Esophagus squamous epithelium (tissue), 5 donors: ENCODE data around the gene ULK2. TPM values are rescaled to one million over a fixed set of nuclear protein-coding genes. Genes with fewer than 3 reads are reported as not detected.

Source experiments
- DNase-seq: peaks from one replicate; lab custom pipeline; 2025; lab: John Stamatoyannopoulos, UW
- H3K27ac ChIP-seq, 4 donors: fragments of 200-600 bp; sonication (generic); one replicate each; pipeline ENCODE4 v1.5.1; 2016 to 2019; ENCODE audit warnings: mild to moderate bottlenecking in 1 of 4
- H3K27me3 ChIP-seq, 4 donors: fragments of 200-600 bp; sonication (generic); 1 replicate in 3 of 4; 2 replicates in 1 of 4; pipeline versions ENCODE4 v1.5.1 to v1.6.0; 2017 to 2021; ENCODE audit warnings: antibody characterized with exemption in 1 of 4
- H3K36me3 ChIP-seq, 3 donors: fragments of 200-600 bp; sonication (generic); one replicate each; pipeline ENCODE4 v1.5.1; 2016 to 2019
- H3K4me1 ChIP-seq, 3 donors: fragments of 200-600 bp; sonication (generic); one replicate each; pipeline ENCODE4 v1.5.1; 2017 to 2019
- H3K4me3 ChIP-seq, 4 donors: fragments of 200-600 bp; sonication (generic); 1 replicate in 3 of 4; 2 replicates in 1 of 4; pipeline ENCODE4 v1.5.1; 2016 to 2019; ENCODE audit warnings: mild to moderate bottlenecking in 2 of 4, moderate library complexity in 1 of 4
- H3K9me3 ChIP-seq, 3 donors: fragments of 200-600 bp; sonication (generic); one replicate each; pipeline ENCODE4 v1.5.1; 2016 to 2019
- POLR2A ChIP-seq, 4 donors: fragments of 450-650 bp; IDR thresholded peaks; one replicate each; pipeline ENCODE4 v1.6.1; 2017; ENCODE audit warnings: antibody characterized with exemption in 4 of 4, mild to moderate bottlenecking in 4 of 4, moderate library complexity in 3 of 4
- WGBS, 2 donors: methylation state at CpG; one replicate each; pipeline ENCODE4 v1.1.5; 2018; 5-methylcytosine and 5-hydroxymethylcytosine counted together
- intact Hi-C: fragments of 100-400 bp; cut with DNase I; formaldehyde crosslinking; loops from one replicate; pipeline ENCODE4 v1.15.0; 2022
- total RNA-seq, 4 donors: library from RNA; depleted of rRNA; stranded (reverse); fragments of >200 nt; gene quantifications; one replicate each; pipeline ENCODE4 v1.1.0, GENCODE V29; 2016
- TF ChIP-seq, protein P1 (sequence below), 6 experiments: fragments of 450-650 bp in 4 of 6; fragments of 200-600 bp in 2 of 6; sonication (generic) in 2 of 6; IDR thresholded peaks; one replicate each; pipeline ENCODE4 v1.5.1; 2016 to 2019; ENCODE audit warnings: antibody characterized with exemption in 6 of 6, mild to moderate bottlenecking in 4 of 6, moderate library complexity in 4 of 6
- donor health status: DM: yes; HTN: yes; CAD: no.

ULK2 gene
- total RNA-seq, 4 donors from 2014 or later, result 6.0 to 17.4 (median 8.2) TPM

GRCh38 chr17:19796457-19796856 is 71.3 kb downstream of the ULK2 start:
- Histone ChIP-seq H3K9me3 (peaks cover 0 to 8% (median 5%) of the 10 kb centered on the region in 3 donors), H3K4me1 (peaks cover 0 to 20% (median 0%) of the 10 kb centered on the region in 3 donors), H3K27me3 (no peaks in the 10 kb centered on the region), H3K4me3 (no peak overlapping the region), H3K27ac (no peak overlapping the region), H3K36me3 (peaks cover 11 to 96% (median 22%) of the 10 kb centered on the region in 3 donors)
- 86 to 93% methylated on average over 4 of the region's 4 CpGs for WGBS, 2 donors
- DNase-seq, result no peak
- intact Hi-C loops, result no loop called here
- TF ChIP-seq, protein P1, sequence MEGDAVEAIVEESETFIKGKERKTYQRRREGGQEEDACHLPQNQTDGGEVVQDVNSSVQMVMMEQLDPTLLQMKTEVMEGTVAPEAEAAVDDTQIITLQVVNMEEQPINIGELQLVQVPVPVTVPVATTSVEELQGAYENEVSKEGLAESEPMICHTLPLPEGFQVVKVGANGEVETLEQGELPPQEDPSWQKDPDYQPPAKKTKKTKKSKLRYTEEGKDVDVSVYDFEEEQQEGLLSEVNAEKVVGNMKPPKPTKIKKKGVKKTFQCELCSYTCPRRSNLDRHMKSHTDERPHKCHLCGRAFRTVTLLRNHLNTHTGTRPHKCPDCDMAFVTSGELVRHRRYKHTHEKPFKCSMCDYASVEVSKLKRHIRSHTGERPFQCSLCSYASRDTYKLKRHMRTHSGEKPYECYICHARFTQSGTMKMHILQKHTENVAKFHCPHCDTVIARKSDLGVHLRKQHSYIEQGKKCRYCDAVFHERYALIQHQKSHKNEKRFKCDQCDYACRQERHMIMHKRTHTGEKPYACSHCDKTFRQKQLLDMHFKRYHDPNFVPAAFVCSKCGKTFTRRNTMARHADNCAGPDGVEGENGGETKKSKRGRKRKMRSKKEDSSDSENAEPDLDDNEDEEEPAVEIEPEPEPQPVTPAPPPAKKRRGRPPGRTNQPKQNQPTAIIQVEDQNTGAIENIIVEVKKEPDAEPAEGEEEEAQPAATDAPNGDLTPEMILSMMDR (IDR thresholded peaks at IDR 0.05), result no peak
- TF ChIP-seq POLR2A (IDR thresholded peaks at IDR 0.05), result no peak

- Histone ChIP-seq H3K27me3 (no peaks in the 10 kb centered on the region), H3K36me3 (peaks cover 8 to 97% (median 19%) of the 10 kb centered on the region in 3 donors), H3K9me3 (peaks cover 0 to 8% (median 5%) of the 10 kb centered on the region in 3 donors), H3K4me3 (no peak overlapping the region), H3K27ac (no peak overlapping the region), H3K4me1 (peaks cover 11 to 31% (median 16%) of the 10 kb centered on the region in 3 donors)
- TF ChIP-seq, protein P1 (IDR thresholded peaks at IDR 0.05), result no peak
- no peak for DNase-seq
- intact Hi-C loops, result no loop called here
- 89 to 93% methylated on average over 3 of the region's 3 CpGs for whole genome bisulfite sequencing, 2 donors
These were observed 75.7 kb downstream of the ULK2 start for GRCh38 chr17:19791918-19792550.

DNA sequence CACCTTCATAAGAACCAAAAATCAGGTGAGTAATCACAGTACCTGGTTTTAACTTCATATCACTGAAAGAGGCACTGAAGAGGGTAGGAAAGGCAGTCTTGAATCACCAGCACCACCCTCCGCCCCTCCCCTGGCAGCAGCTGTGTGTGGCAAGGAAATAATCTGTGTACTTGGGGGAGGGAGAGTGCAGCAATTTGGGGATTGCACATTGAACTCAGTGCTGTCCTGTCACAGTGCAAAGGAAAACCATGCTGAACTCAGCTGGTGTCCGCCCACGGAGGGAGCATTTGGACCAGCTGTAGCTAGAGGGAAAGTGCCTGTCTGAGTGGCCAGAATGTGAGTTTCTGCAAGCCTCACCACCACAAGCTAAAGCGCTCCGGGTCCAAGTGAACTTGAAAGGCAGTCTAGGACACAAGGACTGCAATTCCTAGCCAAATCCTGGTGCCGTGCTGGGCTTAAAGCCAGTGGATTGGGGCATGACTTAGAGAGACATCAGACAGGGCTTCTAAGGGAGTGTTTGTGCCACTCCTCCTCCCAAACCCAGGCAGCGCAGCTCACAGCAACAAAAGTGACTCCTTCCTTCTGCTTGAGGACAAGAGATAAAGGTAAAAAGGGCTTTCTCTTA is 79.9 kb downstream of the ULK2 start:
- intact Hi-C loops, result no loop called here
- WGBS, 2 donors, result 56 to 59% methylated on average over 4 to 7 of the region's 7 CpGs
- TF ChIP-seq, protein P1 (IDR thresholded peaks at IDR 0.05), result no peak
- no peak for TF ChIP-seq POLR2A (IDR thresholded peaks at IDR 0.05)
- H3K4me1 ChIP-seq, result peaks cover 11 to 46% (median 16%) of the 10 kb centered on the region in 3 donors
- H3K27ac ChIP-seq, result peak overlapping the region; percentile 37 to 69 (median 55)
- no peaks in the 10 kb centered on the region for H3K27me3 ChIP-seq
- peaks cover 0 to 93% (median under 1%) of the 10 kb centered on the region in 3 donors for H3K36me3 ChIP-seq
- H3K9me3 ChIP-seq, result no peaks in the 10 kb centered on the region
- no peak for DNase-seq
- H3K4me3 ChIP-seq, result no peak overlapping the region

- H3K36me3 ChIP-seq, result peaks cover 0 to 93% (median 0%) of the 10 kb centered on the region in 3 donors
- intact Hi-C loops, result no loop called here
- H3K4me1 ChIP-seq, result peaks cover 11 to 46% (median 16%) of the 10 kb centered on the region in 3 donors
- no peaks in the 10 kb centered on the region for H3K27me3 ChIP-seq
- no peak overlapping the region for H3K27ac ChIP-seq
- H3K4me3 ChIP-seq, result no peak overlapping the region
- no peaks in the 10 kb centered on the region for H3K9me3 ChIP-seq
- DNase-seq, result no peak
- TF ChIP-seq, protein P1 (IDR thresholded peaks at IDR 0.05), result peak in 1 of 6 experiments; percentile 10
- TF ChIP-seq POLR2A (IDR thresholded peaks at IDR 0.05), result no peak
- 22 to 45% methylated on average over 4 of the region's 4 CpGs for WGBS, 2 donors
These were observed 81.9 kb downstream of the ULK2 start for GRCh38 chr17:19785854-19786253.
